Esophagus squamous epithelium (tissue), 4 donors: ENCODE measurements around the gene SHOC1.

Experiments
- CTCF ChIP-seq, 6 experiments: fragments of 450-650 bp in 4 of 6; fragments of 200-600 bp in 2 of 6; sonication (generic) in 2 of 6; IDR thresholded peaks; one replicate each; pipeline ENCODE4 v1.5.1; 2016 to 2019; ENCODE audit warnings: antibody characterized with exemption in 6 of 6, mild to moderate bottlenecking in 4 of 6, moderate library complexity in 4 of 6
- POLR2A ChIP-seq, 4 donors: fragments of 450-650 bp; IDR thresholded peaks; one replicate each; pipeline ENCODE4 v1.6.1; 2017; ENCODE audit warnings: antibody characterized with exemption in 4 of 4, mild to moderate bottlenecking in 4 of 4, moderate library complexity in 3 of 4

- TF ChIP-seq CTCF (IDR thresholded peaks at IDR 0.05) (no peak), POLR2A (IDR thresholded peaks at IDR 0.05) (no peak)
Measured at GRCh38 chr9:111838439-111838838, 43.7 kb upstream of the SHOC1 start.
